RWPE2 (cell line): ENCODE data around the gene RNLS.
A peak's percentile ranks its signal among the peaks of the same experiment; 100 is the strongest.

Experiments used
- ATAC-seq: fragments of 200-7000 bp; cut with Tn5 transposase; 3 replicates; pipeline ENCODE4 v1.9.1; 2021; ENCODE audit warnings: low read depth
- DNase-seq: peaks from one replicate; pipeline ENCODE4 v3.0.0-alpha.2; 2020; ENCODE audit warnings: low spot score
- H3K27ac ChIP-seq: fragments of 450-650 bp; 2 replicates; pipeline ENCODE4 v1.5.1; 2017; ENCODE audit warnings: mild to moderate bottlenecking; ENCODE audit not compliant: poor library complexity, severe bottlenecking
- H3K27me3 ChIP-seq: fragments of 250-450 bp; sonication (Bioruptor Pico); 2 replicates; pipeline ENCODE4 v1.5.1; 2021; ENCODE audit warnings: mild to moderate bottlenecking, moderate library complexity; ENCODE audit not compliant: insufficient read depth, poor library complexity, severe bottlenecking
- H3K36me3 ChIP-seq: fragments of 250-450 bp; sonication (Bioruptor Pico); 2 replicates; pipeline ENCODE4 v1.5.1; 2020; ENCODE audit warnings: low read depth, mild to moderate bottlenecking, moderate library complexity
- H3K4me1 ChIP-seq: fragments of 250-450 bp; sonication (Bioruptor Pico); 2 replicates; pipeline ENCODE4 v1.5.1; 2021; ENCODE audit warnings: mild to moderate bottlenecking, moderate library complexity; ENCODE audit not compliant: insufficient read depth, poor library complexity, severe bottlenecking
- H3K4me3 ChIP-seq: fragments of 250-450 bp; sonication (Bioruptor Pico); 2 replicates; pipeline ENCODE4 v1.5.1; 2021; ENCODE audit warnings: mild to moderate bottlenecking, moderate library complexity; ENCODE audit not compliant: severe bottlenecking
- H3K9me3 ChIP-seq: fragments of 250-450 bp; sonication (Bioruptor Pico); 2 replicates; pipeline ENCODE4 v1.5.1; 2021; ENCODE audit warnings: mild to moderate bottlenecking, moderate library complexity; ENCODE audit not compliant: severe bottlenecking
- TF ChIP-seq, protein P1 (sequence below): fragments of 450-650 bp; IDR thresholded peaks from one replicate; pipeline ENCODE4 v1.5.1; 2017; ENCODE audit warnings: mild to moderate bottlenecking, moderate library complexity; ENCODE audit not compliant: poor library complexity, severe bottlenecking

The RNLS gene

DNA sequence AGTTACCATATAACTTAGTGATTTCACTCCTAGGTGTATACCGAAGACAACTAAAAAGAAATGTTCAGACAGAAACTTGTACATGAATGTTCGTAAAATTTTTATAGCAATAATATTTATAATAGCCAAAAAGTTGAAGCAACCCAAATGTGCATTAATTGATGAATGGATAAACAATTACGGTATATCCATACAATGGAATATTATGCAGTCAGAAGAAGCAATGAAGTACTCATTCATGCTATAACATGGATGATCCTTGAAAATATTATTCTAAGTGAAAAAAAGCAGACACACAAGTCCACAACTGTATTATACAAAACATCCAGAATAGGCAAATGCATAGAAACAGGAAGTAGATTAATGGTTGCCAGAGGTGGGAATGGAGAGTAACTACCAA lies 183.9 kb downstream of the RNLS start:
- no peaks in the 10 kb centered on the region for H3K4me1 ChIP-seq
- TF ChIP-seq, protein P1, sequence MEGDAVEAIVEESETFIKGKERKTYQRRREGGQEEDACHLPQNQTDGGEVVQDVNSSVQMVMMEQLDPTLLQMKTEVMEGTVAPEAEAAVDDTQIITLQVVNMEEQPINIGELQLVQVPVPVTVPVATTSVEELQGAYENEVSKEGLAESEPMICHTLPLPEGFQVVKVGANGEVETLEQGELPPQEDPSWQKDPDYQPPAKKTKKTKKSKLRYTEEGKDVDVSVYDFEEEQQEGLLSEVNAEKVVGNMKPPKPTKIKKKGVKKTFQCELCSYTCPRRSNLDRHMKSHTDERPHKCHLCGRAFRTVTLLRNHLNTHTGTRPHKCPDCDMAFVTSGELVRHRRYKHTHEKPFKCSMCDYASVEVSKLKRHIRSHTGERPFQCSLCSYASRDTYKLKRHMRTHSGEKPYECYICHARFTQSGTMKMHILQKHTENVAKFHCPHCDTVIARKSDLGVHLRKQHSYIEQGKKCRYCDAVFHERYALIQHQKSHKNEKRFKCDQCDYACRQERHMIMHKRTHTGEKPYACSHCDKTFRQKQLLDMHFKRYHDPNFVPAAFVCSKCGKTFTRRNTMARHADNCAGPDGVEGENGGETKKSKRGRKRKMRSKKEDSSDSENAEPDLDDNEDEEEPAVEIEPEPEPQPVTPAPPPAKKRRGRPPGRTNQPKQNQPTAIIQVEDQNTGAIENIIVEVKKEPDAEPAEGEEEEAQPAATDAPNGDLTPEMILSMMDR: no peak
- peaks cover 5% of the 10 kb centered on the region for H3K9me3 ChIP-seq
- no peaks in the 10 kb centered on the region for H3K36me3 ChIP-seq
- H3K27me3 ChIP-seq: no peaks in the 10 kb centered on the region
- no peak overlapping the region for H3K27ac ChIP-seq
- H3K4me3 ChIP-seq: no peak overlapping the region
- ATAC-seq (no peak), DNase-seq (no peak)

DNA sequence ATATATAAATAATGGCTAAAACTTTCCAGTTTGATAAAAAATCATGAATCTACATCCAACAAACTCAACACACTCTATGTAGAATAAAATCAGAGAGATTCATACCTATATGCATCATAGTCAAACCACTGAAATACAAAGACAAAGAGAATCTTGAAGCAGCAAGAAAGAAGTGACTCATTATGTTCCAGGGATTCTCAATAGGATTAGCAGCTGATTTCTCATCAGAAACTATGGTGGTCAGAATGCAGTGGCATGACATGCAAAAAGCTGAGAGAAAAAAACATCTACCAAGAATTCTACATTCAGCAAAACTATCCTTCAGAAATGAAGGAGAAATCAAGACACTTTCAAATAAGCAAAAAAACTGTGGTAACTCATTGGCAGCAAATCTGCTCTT lies 187.4 kb downstream of the RNLS start:
- H3K36me3 ChIP-seq: no peaks in the 10 kb centered on the region
- no peaks in the 10 kb centered on the region for H3K27me3 ChIP-seq
- H3K27ac ChIP-seq: no peak overlapping the region
- no peak overlapping the region for H3K4me3 ChIP-seq
- peaks cover 5% of the 10 kb centered on the region for H3K9me3 ChIP-seq
- no peak for ATAC-seq
- no peak for DNase-seq
- TF ChIP-seq, protein P1: no peak
- no peaks in the 10 kb centered on the region for H3K4me1 ChIP-seq

DNA sequence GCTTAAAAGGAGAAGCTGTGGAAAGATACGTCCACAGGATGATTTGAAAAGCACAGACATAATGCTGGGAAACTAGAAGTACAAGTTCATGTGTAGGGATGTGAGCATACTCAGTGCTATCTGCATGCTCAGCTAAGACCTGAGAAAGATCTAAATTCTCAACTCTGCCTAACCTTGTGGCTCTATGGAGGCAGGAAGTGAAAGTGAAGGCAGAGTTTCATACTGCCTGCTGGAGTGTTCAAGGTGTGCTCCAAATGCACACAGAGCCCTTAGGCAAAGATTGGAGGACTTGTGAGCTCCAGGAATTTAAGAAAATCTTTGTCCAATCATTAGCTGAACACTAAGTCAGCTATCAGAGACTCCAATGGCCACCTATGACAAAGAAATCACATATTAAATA lies 190.9 kb downstream of the RNLS start:
- Histone ChIP-seq H3K9me3 (peaks cover 3% of the 10 kb centered on the region), H3K36me3 (no peaks in the 10 kb centered on the region), H3K4me1 (no peaks in the 10 kb centered on the region), H3K27ac (no peak overlapping the region), H3K27me3 (no peaks in the 10 kb centered on the region), H3K4me3 (no peak overlapping the region)
- DNase-seq: no peak
- TF ChIP-seq, protein P1: no peak
- no peak for ATAC-seq

DNA sequence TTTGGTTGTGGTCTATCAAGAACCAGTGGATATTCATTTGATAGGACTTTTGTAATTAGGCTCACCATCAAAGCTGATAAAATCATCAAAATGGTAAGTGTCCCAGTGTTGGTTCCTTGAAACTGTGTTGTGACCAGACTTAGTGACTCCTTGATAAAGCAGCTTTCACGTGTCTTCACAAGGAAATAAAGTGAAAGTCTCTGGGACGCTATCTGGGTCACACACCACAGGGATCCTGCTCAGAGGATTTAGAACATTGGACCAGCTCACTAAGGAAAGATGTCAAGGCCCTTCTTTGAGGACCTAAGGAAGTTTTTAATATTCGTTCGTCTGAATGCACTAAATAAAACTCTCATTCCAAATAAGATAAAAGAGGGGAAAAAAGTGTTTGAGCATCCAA lies 193.1 kb downstream of the RNLS start:
- Histone ChIP-seq H3K4me3 (no peak overlapping the region), H3K36me3 (no peaks in the 10 kb centered on the region), H3K9me3 (no peaks in the 10 kb centered on the region), H3K27ac (no peak overlapping the region), H3K27me3 (no peaks in the 10 kb centered on the region), H3K4me1 (peaks cover 21% of the 10 kb centered on the region)
- ATAC-seq (no peak), DNase-seq (no peak)
- TF ChIP-seq, protein P1: no peak

DNA sequence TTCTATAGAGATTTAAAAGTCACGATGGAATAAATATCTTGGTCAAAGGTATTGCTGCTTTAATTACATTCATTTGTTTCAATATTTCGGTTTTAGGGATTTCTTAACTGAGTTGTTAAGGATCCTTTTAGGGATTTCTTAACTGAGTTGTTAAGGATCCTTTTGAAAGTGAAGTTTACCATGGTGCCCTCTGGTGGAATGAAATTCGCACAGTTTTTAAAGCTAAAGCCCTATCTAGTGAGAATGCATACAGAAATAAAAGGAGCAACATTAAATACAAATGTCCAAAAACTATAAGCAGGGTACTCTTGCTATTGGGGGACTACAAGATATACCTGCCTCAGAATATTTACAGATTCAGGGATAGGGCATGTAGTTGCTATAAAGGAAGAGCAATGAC lies 193.7 kb downstream of the RNLS start:
- Histone ChIP-seq H3K4me1 (peaks cover 24% of the 10 kb centered on the region), H3K36me3 (no peaks in the 10 kb centered on the region), H3K27me3 (no peaks in the 10 kb centered on the region), H3K9me3 (no peaks in the 10 kb centered on the region), H3K27ac (no peak overlapping the region), H3K4me3 (no peak overlapping the region)
- DNase-seq (no peak), ATAC-seq (0 out of 3 replicates have a peak, but pooled peaks have one; percentile 22)
- TF ChIP-seq, protein P1: peak; percentile 78
